Activated T-cell treated with anti-CD3 and anti-CD28 coated beads for 4 hours (primary cell): ENCODE measurements around the gene TCF7.

Source experiments
- DNase-seq: peaks from one replicate; pipeline ENCODE4 v3.0.0-alpha.2; 2020

TCF7 gene

GRCh38 chr5:134091626-134092121, 22.8 kb upstream of the TCF7 start:
- no peak for DNase-seq

GRCh38 chr5:134092875-134093274, 21.6 kb upstream of the TCF7 start:
- DNase-seq, result no peak

GRCh38 chr5:134093351-134093750, 21.1 kb upstream of the TCF7 start:
- no peak for DNase-seq

GRCh38 chr5:134095293-134095692, 19.2 kb upstream of the TCF7 start:
- no peak for DNase-seq

GRCh38 chr5:134095887-134096589, 18.4 kb upstream of the TCF7 start:
- DNase-seq, result no peak

GRCh38 chr5:134097211-134097749, 17.2 kb upstream of the TCF7 start:
- no peak for DNase-seq

GRCh38 chr5:134098690-134099089, 15.8 kb upstream of the TCF7 start:
- no peak for DNase-seq

GRCh38 chr5:134099288-134099872, 15.1 kb upstream of the TCF7 start:
- no peak for DNase-seq

- no peak for DNase-seq
These were observed 14.6 kb upstream of the TCF7 start for GRCh38 chr5:134099939-134100282.

- peak; percentile 67 for DNase-seq
These were observed 14.0 kb upstream of the TCF7 start for GRCh38 chr5:134100283-134101091.

GRCh38 chr5:134101686-134102439, 12.6 kb upstream of the TCF7 start:
- peak; percentile 76 for DNase-seq

- DNase-seq, result no peak
These were observed 11.1 kb upstream of the TCF7 start for GRCh38 chr5:134103397-134103796.

- DNase-seq, result no peak
These were observed 10.4 kb upstream of the TCF7 start for GRCh38 chr5:134103998-134104654.

- DNase-seq, result no peak
These were observed 7.3 kb upstream of the TCF7 start for GRCh38 chr5:134106991-134107701.

- no peak for DNase-seq
These were observed 6.7 kb upstream of the TCF7 start for GRCh38 chr5:134107779-134108178.

- no peak for DNase-seq
These were observed 4.1 kb upstream of the TCF7 start for GRCh38 chr5:134110382-134110781.

GRCh38 chr5:134111741-134112647, 2.5 kb upstream of the TCF7 start:
- DNase-seq, result no peak

GRCh38 chr5:134112726-134113362, 1.6 kb upstream of the TCF7 start:
- DNase-seq, result no peak

- no peak for DNase-seq
These were observed 1.1 kb upstream of the TCF7 start for GRCh38 chr5:134113363-134113889.
